ENCODE results near the gene ABCD3.

Gene ABCD3

GRCh38 chr1:94463765-94464330, 45.7 kb downstream of the ABCD3 start:
- DNase-seq, result no peak

DNA sequence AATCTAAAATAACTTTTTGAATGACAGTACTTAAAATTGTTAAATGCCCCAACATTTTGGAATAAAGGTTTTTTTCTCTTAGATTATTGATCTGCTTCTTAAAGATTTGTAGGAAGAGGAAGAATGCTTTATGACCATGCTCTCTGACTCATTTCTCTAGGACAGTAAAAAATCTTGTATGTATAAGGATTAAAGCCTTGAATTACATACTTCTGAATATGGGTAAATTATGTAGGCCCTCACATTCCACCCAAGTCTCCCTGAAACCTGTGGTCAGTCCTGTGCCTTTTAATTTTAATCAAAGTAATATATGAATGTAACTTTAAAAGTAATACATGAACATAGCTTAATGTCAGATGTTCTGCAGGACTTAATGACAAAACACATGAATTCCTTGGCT, 50.5 kb downstream of the ABCD3 start:
- no peak for DNase-seq

- no peak for DNase-seq
Measured at GRCh38 chr1:94471271-94471670, 53.1 kb downstream of the ABCD3 start.

GRCh38 chr1:94475232-94475631, 57.0 kb downstream of the ABCD3 start:
- DNase-seq, result no peak

DNA sequence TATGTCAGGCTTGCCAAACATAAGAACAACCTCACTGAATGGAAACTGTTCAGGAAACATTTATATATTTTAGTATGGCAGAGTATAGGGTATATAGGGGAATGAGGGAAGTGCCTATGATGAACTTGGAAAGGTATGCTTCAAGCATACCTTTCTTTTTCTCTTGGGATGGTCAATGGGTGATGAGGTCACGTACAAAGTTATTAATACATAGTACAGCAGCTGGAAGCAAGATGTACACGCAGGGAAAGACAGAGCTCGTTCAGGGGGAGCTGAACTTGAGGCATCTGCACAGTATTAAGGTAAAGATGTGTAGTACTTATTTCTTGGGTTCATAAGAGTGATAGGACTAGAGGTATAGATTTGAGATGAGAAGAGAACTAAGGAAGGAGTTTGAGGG, 61.5 kb downstream of the ABCD3 start:
- no peak for DNase-seq

DNA sequence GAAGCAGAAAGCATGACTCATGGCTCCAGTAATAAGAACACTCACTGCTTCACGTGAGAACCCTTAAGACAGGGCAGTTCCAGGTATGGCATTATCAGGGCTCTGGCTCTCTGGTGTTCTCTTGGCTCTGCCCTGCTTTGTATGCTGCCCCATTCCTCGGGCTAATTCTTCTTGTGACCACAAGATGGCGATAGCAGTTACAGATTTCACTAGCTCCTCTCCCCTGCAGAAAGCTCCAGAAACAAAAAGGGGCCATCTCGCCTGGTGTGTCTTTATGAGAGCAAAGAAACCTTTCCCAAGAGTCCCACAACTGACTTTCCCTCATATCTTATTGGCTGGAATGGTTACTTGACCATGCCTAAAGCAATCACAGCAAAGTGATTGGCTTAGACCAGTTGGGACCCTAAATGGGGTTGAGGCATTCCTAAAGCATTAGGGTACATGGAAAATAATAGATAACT, 63.3 kb downstream of the ABCD3 start:
- peak in 1 of 2 donors; percentile 21 for DNase-seq

DNA sequence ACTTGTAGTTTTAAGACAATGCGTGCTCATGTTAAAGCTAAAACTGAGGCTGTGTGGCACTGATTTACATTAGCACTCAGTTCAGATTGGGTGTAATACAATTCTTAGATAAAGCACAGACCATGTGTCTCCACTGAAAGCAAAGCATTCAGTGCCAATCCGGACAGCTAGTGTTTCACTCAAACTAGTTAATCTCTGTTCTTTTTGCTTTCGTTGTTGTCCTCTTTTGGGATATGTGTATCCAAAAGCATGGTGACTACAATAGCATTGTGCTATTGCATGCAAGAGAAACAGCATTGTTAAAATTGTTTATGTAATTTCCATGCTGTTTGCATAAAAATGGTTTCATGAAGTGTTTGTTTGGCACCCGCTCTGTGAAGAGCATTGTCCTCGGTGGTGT, 68.8 kb downstream of the ABCD3 start:
- no peak for DNase-seq

DNA sequence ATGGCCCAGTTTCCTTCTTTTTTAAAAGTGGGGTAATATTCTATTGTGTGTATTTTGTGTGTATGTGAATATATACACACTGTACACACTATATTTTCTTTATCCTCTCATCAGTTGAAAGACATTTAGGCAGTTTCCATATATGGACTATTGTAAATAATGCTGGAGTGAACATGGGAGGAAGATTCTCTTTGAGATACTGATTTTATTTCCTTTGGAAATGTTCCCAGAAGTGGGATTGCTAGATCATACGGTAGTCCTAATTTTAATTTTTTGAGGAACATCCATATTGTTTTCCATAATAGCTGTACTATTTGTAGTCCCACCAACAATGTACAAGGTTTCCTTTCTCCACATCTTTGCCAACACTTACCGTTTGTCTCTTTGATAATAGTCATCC, 72.4 kb downstream of the ABCD3 start:
- DNase-seq, result no peak

GRCh38 chr1:94496076-94496755, 78.0 kb downstream of the ABCD3 start:
- DNase-seq, result no peak

GRCh38 chr1:94501426-94501825, 83.2 kb downstream of the ABCD3 start:
- no peak for DNase-seq

- no peak for DNase-seq
Measured at GRCh38 chr1:94501935-94502334, 83.7 kb downstream of the ABCD3 start.

DNA sequence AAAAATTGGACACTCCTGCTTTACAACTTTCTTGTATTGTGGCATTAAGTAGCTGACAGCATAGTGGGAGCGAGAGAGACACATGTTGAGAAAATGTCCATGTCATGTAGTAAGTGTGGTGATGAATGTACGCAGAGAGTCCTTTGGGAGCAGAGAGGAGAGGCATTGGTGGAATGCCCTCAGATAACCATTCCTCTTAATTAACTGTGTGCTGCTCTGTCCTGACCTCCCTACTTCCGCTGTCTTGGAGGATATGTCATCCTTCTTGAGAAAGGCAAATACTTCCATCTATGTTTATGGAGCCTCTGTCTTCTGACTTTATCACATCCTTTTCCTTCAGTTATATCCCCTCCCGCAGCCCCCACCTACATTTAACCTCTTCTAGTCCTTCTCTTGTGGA, 85.0 kb downstream of the ABCD3 start:
- DNase-seq, result no peak

DNA sequence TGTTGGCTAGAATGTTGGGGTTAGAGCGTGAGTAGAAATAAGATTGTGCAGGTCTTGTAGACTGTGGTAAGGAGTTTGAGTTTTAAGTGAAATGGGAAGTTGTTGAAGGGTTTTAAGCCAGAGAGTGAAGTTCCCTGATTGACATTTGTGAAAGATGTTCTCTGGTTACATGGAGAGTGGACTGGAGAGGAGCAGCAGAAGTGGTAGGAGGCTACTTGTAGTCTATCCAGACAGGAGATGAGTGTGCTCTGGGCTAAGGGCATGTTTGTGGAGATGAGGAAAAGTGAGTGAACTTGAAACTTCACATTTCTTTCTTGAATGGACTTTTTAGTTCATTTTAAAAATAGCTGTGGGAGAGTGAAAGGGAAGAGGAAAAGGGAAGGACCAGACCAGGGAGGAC, 86.4 kb downstream of the ABCD3 start:
- DNase-seq, result no peak

- no peak for DNase-seq
Measured at GRCh38 chr1:94512816-94513215, 94.6 kb downstream of the ABCD3 start.

- DNase-seq, result no peak
Measured at GRCh38 chr1:94514095-94514727, 96.0 kb downstream of the ABCD3 start.

GRCh38 chr1:94515296-94515947, 97.2 kb downstream of the ABCD3 start:
- DNase-seq, result no peak

- DNase-seq, result no peak
Measured at GRCh38 chr1:94519351-94519750, 101.2 kb downstream of the ABCD3 start.

- no peak for DNase-seq
Measured at GRCh38 chr1:94522304-94522703, 104.1 kb downstream of the ABCD3 start.

DNA sequence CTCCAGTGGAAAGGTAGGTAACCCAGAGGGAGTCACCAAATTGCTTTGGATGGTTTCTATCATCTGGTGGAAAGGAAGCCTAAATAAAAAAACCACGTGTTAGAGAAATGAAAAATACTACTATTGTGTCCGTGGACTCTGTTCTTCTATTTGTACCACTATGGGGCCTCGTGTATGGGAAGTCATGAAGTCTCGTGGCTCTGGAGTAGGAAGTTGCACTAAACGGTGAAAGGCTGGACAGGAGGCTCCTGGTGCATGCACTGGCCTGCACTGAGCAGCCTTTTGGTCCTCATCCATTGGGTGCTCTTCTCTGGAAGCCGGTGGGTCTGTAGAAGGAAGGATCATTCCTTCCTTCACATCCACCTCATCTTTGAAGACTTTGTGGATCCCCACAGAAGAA, 106.3 kb downstream of the ABCD3 start:
- no peak for DNase-seq

DNA sequence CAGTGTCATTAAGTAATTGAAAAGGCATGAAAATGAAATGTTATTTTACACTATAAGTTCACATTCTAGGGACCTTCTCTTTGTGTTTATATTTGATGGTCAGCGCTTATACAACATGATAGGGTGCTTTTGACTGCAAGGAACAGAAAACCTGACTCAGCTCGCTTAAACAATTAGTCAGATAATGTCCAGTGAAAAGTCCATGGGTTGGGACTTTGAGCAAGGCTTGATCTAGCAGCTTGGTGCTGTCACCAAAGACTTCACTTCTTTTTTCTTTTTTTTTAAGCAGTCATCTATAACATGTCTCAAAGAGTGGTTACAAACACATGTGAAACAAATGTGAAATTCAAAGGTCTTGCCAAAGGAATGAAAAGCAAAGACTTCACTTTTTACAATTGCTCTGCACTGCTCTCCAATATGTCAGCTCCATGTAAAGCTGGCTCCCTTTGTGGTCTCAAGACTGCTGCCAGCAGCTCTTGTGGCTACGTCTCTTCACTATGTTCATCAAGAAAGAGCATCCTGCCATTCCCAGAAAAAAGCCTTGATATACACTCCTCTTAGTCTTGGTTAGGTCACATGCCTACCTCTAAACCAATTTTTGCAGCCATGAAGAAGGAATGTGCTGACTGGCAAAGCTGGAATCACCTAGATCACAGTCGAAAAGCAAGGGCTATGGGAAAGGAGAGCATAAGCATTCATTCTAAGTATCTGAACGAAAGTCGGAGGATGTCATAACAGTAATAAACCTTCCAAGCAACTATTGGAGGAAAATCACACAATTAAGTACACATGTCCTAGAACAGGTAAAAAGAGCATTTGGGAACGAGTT, 108.2 kb downstream of the ABCD3 start:
- DNase-seq, result no peak

GRCh38 chr1:94527447-94528031, 109.3 kb downstream of the ABCD3 start:
- DNase-seq, result no peak

DNA sequence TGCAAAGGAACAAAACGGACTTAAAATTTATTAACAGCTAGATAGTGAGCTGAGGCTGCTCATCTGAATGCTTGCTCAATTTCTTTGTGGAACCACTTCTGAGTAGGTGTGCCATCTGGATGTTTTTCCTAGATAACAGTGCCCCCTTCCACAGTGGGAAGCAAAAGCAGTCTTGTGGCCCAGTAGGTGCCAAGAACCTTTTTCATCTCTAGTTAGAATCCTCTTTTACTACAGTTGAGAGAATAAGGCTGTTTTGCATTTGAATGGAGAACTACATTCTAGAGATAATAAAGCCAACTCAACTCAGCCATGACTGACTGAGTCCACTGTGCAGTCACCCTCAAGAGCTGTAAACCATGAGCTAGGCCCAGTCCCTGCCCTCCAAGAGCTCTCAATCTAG, 110.1 kb downstream of the ABCD3 start:
- DNase-seq, result no peak

DNA sequence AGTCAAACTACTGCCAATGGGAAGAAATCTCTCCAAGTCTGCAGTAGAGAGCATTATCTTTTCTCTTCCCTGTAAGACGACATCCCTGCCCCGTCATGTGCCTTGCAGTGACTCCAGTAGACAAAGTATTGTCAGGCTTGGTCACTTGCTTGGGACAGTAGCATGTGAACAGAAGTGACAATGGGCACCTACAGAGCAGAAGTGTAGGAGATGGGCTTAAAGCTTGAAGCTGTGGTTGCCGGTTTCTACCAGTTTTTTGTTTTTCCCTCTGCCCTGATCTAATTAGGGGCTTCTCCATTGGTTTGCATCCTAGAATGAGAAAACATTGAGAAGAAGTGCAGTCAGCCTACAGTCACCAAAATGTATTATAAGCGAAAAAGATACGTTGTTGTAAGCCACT, 110.6 kb downstream of the ABCD3 start:
- no peak for DNase-seq

Measured in stimulated activated CD4-positive, alpha-beta T cell treated with anti-CD3 and anti-CD28 coated beads, Interleukin-2, amount 100 ng/mL, for 48 hours (primary cell).